Measurements from ENCODE around the gene VPS33A. TPM values are rescaled to one million over a fixed set of nuclear protein-coding genes. Genes with fewer than 3 reads are reported as not detected.

VPS33A gene
- total and polyA plus RNA-seq, 2 donors (not counting 3 experiments of a cell fraction or from before 2014, with no cell fraction given), result 12.1 to 23.1 TPM

GRCh38 chr12:122295877-122296276 lies 29.6 kb upstream of the VPS33A start:
- ChIA-PET POLR2A (no interaction called here), CTCF (no interaction called here)
- H3K4me2 ChIP-seq (ENCODE audit: insufficient read depth, low read length), result no peak overlapping the region
- no TSS peak for BruUV-seq (replicated peaks)
- no peak overlapping the region for H2AFZ ChIP-seq (ENCODE audit: low read depth, low read length)
- no peak overlapping the region for H3K4me3 ChIP-seq (replicated peaks in 1 of 3; ENCODE audit: insufficient read depth in 1 of 3, low read depth in 1 of 3, low read length in 3 of 3)
- DNase-seq (ENCODE audit: low read depth, low spot score), result no peak
- TF ChIP-seq POLR2AphosphoS5 (IDR thresholded peaks at IDR 0.05; ENCODE audit: insufficient read depth, low read depth, low read length) (no peak), JUN (IDR thresholded peaks at IDR 0.05; ENCODE audit: borderline replicate concordance, insufficient read depth, insufficient read length, low read depth) (no peak), MYC (IDR thresholded peaks at IDR 0.05; ENCODE audit: low read depth, low read length) (no peak), EZH2 (IDR thresholded peaks at IDR 0.05; ENCODE audit: borderline replicate concordance, low read depth, low read length, severe bottlenecking) (no peak), FOS (IDR thresholded peaks at IDR 0.05; ENCODE audit: borderline replicate concordance, insufficient read depth, low read length) (no peak)
- TF ChIP-seq, protein P1, sequence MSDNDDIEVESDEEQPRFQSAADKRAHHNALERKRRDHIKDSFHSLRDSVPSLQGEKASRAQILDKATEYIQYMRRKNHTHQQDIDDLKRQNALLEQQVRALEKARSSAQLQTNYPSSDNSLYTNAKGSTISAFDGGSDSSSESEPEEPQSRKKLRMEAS (IDR thresholded peaks at IDR 0.05; ENCODE audit: insufficient read depth, insufficient read length), result no peak
- TF ChIP-seq, protein P2, sequence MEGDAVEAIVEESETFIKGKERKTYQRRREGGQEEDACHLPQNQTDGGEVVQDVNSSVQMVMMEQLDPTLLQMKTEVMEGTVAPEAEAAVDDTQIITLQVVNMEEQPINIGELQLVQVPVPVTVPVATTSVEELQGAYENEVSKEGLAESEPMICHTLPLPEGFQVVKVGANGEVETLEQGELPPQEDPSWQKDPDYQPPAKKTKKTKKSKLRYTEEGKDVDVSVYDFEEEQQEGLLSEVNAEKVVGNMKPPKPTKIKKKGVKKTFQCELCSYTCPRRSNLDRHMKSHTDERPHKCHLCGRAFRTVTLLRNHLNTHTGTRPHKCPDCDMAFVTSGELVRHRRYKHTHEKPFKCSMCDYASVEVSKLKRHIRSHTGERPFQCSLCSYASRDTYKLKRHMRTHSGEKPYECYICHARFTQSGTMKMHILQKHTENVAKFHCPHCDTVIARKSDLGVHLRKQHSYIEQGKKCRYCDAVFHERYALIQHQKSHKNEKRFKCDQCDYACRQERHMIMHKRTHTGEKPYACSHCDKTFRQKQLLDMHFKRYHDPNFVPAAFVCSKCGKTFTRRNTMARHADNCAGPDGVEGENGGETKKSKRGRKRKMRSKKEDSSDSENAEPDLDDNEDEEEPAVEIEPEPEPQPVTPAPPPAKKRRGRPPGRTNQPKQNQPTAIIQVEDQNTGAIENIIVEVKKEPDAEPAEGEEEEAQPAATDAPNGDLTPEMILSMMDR (IDR thresholded peaks at IDR 0.05; ENCODE audit: extremely low read depth in 1 of 2, insufficient read depth in 1 of 2, low read depth in 1 of 2, low read length in 2 of 2), result no peak
- H3K27ac ChIP-seq (ENCODE audit: insufficient read depth, low read depth, low read length), result no peak overlapping the region
- no peaks in the 10 kb centered on the region for H3K4me1 ChIP-seq (ENCODE audit: control insufficient read depth, extremely low read depth, insufficient read depth, low read length)
- no peak overlapping the region for H3K9ac ChIP-seq (replicated peaks; ENCODE audit: extremely low read depth, insufficient read depth, low read length)
- H3K9me3 ChIP-seq (replicated peaks; ENCODE audit: control insufficient read depth, insufficient read depth, low read length), result no peaks in the 10 kb centered on the region
- dilution Hi-C loops (cut with MboI; ENCODE audit: extremely low pct_ligation_motif_present, low sequenced_read_pairs) (no loop called here), intact Hi-C loops (cut with micrococcal nuclease) (no loop called here)
- H3K36me3 ChIP-seq (ENCODE audit: control insufficient read depth in 2 of 2, extremely low read depth in 1 of 2, insufficient read depth in 2 of 2, low read length in 2 of 2), result peaks cover 8 to 11% of the 10 kb centered on the region in 2 experiments
- no peaks in the 10 kb centered on the region for H3K79me2 ChIP-seq (ENCODE audit: control insufficient read depth, insufficient read depth, low read length)
- no peaks in the 10 kb centered on the region for H3K27me3 ChIP-seq (ENCODE audit: control insufficient read depth in 2 of 2, insufficient read depth in 2 of 2, low read length in 2 of 2)
- no peak for FAIRE-seq
- H3K9me1 ChIP-seq (replicated peaks; ENCODE audit: control insufficient read depth, extremely low read depth, insufficient read depth, low read length), result no peaks in the 10 kb centered on the region
- no peaks in the 10 kb centered on the region for H4K20me1 ChIP-seq (replicated peaks; ENCODE audit: control insufficient read depth, extremely low read depth, insufficient read depth, low read length)
